ENCODE measurements around the gene IGFBP4.

DNA sequence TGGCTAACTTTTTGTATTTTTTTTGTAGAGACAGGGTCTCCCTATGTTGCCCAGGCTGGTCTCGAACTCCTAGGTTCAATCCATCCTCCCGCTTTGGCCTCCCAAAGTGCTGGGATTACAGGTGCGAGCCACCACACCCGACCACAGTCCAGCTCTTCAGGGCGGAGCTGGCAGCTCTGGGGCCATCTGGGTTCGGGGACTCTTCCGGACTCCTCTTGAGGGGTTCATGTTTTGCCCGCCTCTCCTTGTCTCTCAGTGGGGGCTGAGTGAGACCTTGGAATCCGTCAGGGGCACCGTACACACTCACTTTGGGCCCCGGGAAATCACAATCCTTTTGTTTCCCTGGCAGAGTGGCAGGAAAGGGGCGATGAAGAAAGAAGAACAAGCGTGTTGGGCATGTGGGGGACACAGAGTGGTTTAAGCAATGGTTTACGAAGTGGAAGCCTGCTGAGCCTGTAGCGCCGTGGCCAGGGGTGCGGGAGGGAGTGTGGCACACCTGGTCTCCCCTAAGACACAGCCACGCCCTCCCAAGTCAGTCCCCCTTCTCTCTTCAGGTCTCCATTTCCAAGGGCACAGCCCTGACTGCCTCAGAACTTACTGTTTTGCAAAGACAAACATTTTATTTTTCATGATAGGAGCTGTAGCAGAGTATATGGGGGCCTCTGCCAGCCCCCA is 32.1 kb downstream of the IGFBP4 start:
- no peak for TF ChIP-seq CTCF (IDR thresholded peaks at IDR 0.05)
- no peak for TF ChIP-seq POLR2A (IDR thresholded peaks at IDR 0.05)
- no peak for TF ChIP-seq POLR2AphosphoS5 (IDR thresholded peaks at IDR 0.05)
